WTC11 (cell line): ENCODE data around the gene TMEM175. TPM values are rescaled to one million over a fixed set of nuclear protein-coding genes. Genes with fewer than 3 reads are reported as not detected.

Experiments used
- ATAC-seq: fragments of 200-7000 bp; cut with Tn5 transposase; 2 replicates; pipeline ENCODE4 v1.10.0; 2021; ENCODE audit warnings: mild to moderate bottlenecking, moderate library complexity
- CTCF ChIA-PET: fragments of 300-600 bp; sonication (Branson Sonifier 250); formaldehyde crosslinking; loops from one replicate; lab custom pipeline; 2021; ENCODE audit warnings: antibody characterized with exemption; lab: Charles Lee
- POLR2A ChIA-PET: fragments of 350-600 bp; sonication (Branson Sonifier 250); formaldehyde crosslinking; loops from one replicate; lab custom pipeline; 2021; ENCODE audit warnings: antibody characterized with exemption; lab: Charles Lee
- DNase-seq: peaks from one replicate; pipeline ENCODE4 v3.0.0; 2021; ENCODE audit warnings: low spot score
- H3K27ac Mint-ChIP-seq: 2 replicates; pipeline ENCODE4 v1.8.0; 2021; ENCODE audit warnings: mixed read lengths
- H3K27me3 Mint-ChIP-seq: 2 replicates; pipeline ENCODE4 v1.8.0; 2021; ENCODE audit warnings: low read depth, mild to moderate bottlenecking, moderate library complexity, mixed read lengths
- H3K36me3 Mint-ChIP-seq: 2 replicates; pipeline ENCODE4 v1.8.0; 2021; ENCODE audit warnings: mixed read lengths
- H3K4me1 Mint-ChIP-seq: 2 replicates; pipeline ENCODE4 v1.8.0; 2022; ENCODE audit warnings: mixed read lengths
- H3K4me3 Mint-ChIP-seq: 2 replicates; pipeline ENCODE4 v1.8.0; 2021; ENCODE audit warnings: mild to moderate bottlenecking, moderate library complexity, mixed read lengths
- H3K9me3 Mint-ChIP-seq: 2 replicates; pipeline ENCODE4 v1.8.0; 2021; ENCODE audit warnings: mixed read lengths
- CREB1 ChIP-seq: sonication (generic); formaldehyde crosslinking; IDR thresholded peaks from 2 replicates; pipeline ENCODE4 v1.8.0; 2023; ENCODE audit warnings: mild to moderate bottlenecking, missing genetic modification reagents
- CREM ChIP-seq: sonication (generic); formaldehyde crosslinking; IDR thresholded peaks from 2 replicates; pipeline ENCODE4 v1.8.1; 2022; ENCODE audit warnings: mild to moderate bottlenecking, missing genetic modification reagents, moderate library complexity
- ETV6 ChIP-seq: sonication (generic); formaldehyde crosslinking; IDR thresholded peaks from 2 replicates; pipeline ENCODE4 v1.8.1; 2022; ENCODE audit warnings: mild to moderate bottlenecking, missing genetic modification reagents
- FOXJ3 ChIP-seq: sonication (generic); formaldehyde crosslinking; IDR thresholded peaks from 2 replicates; pipeline ENCODE4 v1.9.0; 2021; ENCODE audit warnings: missing genetic modification reagents, mild to moderate bottlenecking, borderline replicate concordance
- GABPB1 ChIP-seq: sonication (generic); formaldehyde crosslinking; IDR thresholded peaks from 2 replicates; pipeline ENCODE4 v1.8.1; 2023; ENCODE audit warnings: mild to moderate bottlenecking, missing genetic modification reagents
- NFE2L1 ChIP-seq: sonication (generic); formaldehyde crosslinking; IDR thresholded peaks from 2 replicates; pipeline ENCODE4 v1.8.1; 2023; ENCODE audit warnings: missing genetic modification reagents
- NR2C2 ChIP-seq: sonication (generic); formaldehyde crosslinking; IDR thresholded peaks from 2 replicates; pipeline ENCODE4 v1.8.0; 2022; ENCODE audit warnings: mild to moderate bottlenecking, missing genetic modification reagents
- OVOL2 ChIP-seq: fragments of 250-450 bp; sonication (Bioruptor Pico); IDR thresholded peaks from 2 replicates; pipeline ENCODE4 v1.9.0; 2021; ENCODE audit warnings: mild to moderate bottlenecking, borderline replicate concordance
- SP1 ChIP-seq: sonication (generic); formaldehyde crosslinking; conservative IDR thresholded peaks from 2 replicates; pipeline ENCODE4 v1.8.1; 2022; ENCODE audit warnings: missing genetic modification reagents
- TEAD4 ChIP-seq: sonication (generic); formaldehyde crosslinking; IDR thresholded peaks from 2 replicates; pipeline ENCODE4 v1.8.0; 2022; ENCODE audit warnings: mild to moderate bottlenecking, missing genetic modification reagents
- ZNF416 ChIP-seq: fragments of 250-450 bp; sonication (Bioruptor Pico); IDR thresholded peaks from 2 replicates; pipeline ENCODE4 v1.9.0; 2021; ENCODE audit warnings: mild to moderate bottlenecking, inconsistent platforms
- total RNA-seq: library from RNA; stranded (reverse); gene quantifications from 3 replicates; pipeline ENCODE4 v1.2.3, GENCODE V29; 2021
- TF ChIP-seq, protein P1 (sequence below): sonication (generic); formaldehyde crosslinking; IDR thresholded peaks from 2 replicates; pipeline ENCODE4 v1.8.1; 2022; ENCODE audit warnings: low read depth, missing genetic modification reagents, borderline replicate concordance
- TF ChIP-seq, protein P2 (sequence below): fragments of 250-450 bp; sonication (Bioruptor Pico); IDR thresholded peaks from 2 replicates; pipeline ENCODE4 v2.1.2; 2022; ENCODE audit warnings: mild to moderate bottlenecking, moderate library complexity
- TF ChIP-seq, protein P3 (sequence below): sonication (generic); formaldehyde crosslinking; IDR thresholded peaks from 2 replicates; pipeline ENCODE4 v1.8.1; 2023; ENCODE audit warnings: mild to moderate bottlenecking, moderate library complexity, missing genetic modification reagents

Gene TMEM175
- total RNA-seq, 1 experiment from 2014 or later, result 9.2 TPM

DNA sequence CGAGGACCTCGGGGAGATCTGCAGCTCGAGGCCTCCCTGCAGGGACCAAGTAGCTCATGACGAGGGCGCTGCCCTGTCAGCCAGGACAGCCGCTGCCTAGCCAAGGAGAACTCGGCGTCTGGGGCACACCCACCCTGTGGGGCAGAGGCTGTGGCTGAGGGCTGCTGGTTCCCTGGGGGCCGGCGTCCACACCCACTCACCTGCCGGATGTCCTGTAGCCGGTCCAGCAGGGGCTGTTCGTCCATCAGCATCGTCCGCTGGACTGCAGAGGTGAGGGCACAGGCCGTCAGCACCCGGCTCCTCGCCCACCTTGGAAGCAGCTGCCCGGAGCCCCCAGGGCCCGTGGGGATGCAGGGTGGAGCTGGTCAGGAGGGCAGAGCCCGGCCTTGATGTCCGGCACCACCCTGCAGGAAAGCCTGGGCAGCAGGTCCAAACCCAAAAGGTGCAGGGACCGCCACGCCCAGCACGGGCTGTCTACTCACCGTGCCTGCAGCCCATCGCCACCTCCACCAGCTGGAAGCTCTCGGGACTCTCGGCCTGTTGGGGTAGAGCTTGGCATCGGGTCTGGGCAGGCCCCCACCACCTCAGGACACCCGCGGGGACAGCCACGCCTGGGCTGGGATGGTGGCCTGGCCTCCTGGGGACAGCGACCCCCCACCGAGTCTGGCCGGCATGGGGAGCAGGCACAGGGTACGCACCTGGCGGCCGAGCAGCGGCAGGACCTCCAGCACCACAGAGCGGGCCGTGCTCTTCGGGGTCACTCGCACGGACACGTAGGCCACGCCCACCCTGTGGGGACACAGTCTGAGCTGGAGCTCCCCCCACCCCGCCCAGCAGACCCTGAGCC is 34.2 kb downstream of the TMEM175 start:
- ChIA-PET CTCF (interaction anchor here (1.1 to 1.3 kb wide), 2 partner anchors 21 to 40 kb away, joined by 3 to 4 read pairs; partner anchors contain the start of gene IDUA), POLR2A (no interaction called here)
- no peak overlapping the region for H3K27ac Mint-ChIP-seq
- no peaks in the 10 kb centered on the region for H3K36me3 Mint-ChIP-seq
- no peak overlapping the region for H3K4me3 Mint-ChIP-seq
- TF ChIP-seq, protein P1, sequence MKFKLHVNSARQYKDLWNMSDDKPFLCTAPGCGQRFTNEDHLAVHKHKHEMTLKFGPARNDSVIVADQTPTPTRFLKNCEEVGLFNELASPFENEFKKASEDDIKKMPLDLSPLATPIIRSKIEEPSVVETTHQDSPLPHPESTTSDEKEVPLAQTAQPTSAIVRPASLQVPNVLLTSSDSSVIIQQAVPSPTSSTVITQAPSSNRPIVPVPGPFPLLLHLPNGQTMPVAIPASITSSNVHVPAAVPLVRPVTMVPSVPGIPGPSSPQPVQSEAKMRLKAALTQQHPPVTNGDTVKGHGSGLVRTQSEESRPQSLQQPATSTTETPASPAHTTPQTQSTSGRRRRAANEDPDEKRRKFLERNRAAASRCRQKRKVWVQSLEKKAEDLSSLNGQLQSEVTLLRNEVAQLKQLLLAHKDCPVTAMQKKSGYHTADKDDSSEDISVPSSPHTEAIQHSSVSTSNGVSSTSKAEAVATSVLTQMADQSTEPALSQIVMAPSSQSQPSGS (CRISPR knock-in tag), result no peak
- TF ChIP-seq NR2C2 (CRISPR knock-in tag), result no peak
- TF ChIP-seq NFE2L1 (CRISPR knock-in tag), result no peak
- TF ChIP-seq CREM (CRISPR knock-in tag), result no peak
- TF ChIP-seq OVOL2, result no peak
- TF ChIP-seq GABPB1 (CRISPR knock-in tag), result no peak
- TF ChIP-seq CREB1 (CRISPR knock-in tag), result no peak
- no peak for TF ChIP-seq TEAD4 (CRISPR knock-in tag)
- TF ChIP-seq SP1 (CRISPR knock-in tag), result no peak
- TF ChIP-seq, protein P2, sequence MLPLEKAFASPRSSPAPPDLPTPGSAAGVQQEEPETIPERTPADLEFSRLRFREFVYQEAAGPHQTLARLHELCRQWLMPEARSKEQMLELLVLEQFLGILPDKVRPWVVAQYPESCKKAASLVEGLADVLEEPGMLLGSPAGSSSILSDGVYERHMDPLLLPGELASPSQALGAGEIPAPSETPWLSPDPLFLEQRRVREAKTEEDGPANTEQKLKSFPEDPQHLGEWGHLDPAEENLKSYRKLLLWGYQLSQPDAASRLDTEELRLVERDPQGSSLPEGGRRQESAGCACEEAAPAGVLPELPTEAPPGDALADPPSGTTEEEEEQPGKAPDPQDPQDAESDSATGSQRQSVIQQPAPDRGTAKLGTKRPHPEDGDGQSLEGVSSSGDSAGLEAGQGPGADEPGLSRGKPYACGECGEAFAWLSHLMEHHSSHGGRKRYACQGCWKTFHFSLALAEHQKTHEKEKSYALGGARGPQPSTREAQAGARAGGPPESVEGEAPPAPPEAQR (CRISPR knock-in tag), result no peak
- no peak for TF ChIP-seq FOXJ3 (CRISPR knock-in tag)
- no peak for TF ChIP-seq ZNF416 (CRISPR knock-in tag)
- H3K9me3 Mint-ChIP-seq, result no peaks in the 10 kb centered on the region
- H3K4me1 Mint-ChIP-seq, result no peaks in the 10 kb centered on the region
- peaks cover 17% of the 10 kb centered on the region for H3K27me3 Mint-ChIP-seq
- DNase-seq (no peak), ATAC-seq (no peak)

DNA sequence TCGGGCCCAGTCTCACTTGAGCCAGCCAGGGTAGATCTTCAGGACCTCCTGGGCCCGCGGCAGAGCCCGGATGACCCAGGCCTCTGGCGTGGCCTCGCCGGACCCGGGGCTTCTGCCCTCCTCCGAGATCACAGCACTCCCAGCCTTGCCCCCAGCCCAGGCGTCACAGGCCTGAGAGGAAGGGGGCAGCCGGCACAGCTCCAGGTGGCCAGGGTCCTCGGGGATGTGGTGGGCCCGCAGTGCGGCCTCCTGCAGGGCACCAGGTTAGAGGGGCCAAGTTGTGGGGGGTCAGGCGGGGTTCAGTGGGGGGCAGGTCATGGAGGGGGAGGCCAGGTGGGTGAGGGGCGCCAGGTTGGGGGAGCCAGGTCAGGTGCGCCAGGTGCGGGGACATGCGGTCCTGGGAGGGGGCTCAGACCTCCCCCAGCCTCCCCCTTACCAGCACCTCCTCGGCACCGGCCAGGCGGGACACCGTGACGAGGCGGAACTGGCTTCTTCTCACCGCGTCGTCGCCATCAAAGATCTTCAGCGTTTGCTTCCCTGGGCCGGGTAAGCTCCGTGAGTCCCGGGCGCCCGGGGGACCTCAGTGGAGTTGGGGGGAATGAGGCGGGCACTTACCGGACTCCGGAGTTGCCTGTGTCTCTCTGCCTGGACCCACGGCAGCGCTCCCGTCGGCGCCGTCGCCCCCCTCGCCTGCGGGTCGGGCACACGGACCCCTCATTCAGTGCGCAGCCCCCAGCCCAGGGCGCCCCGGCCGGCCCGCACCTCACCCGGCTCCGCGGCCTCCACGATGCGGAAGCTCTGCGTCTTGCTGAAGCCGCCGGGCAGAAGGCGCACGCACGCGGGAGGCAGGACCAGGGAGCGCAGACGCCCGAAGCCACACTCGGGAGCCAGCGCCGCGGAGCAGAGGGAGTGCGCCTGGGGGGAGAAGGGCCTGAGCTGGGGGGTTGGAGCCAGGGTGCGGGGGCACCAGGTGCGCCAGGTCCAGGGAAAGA is 35.1 kb downstream of the TMEM175 start:
- Mint-ChIP-seq H3K36me3 (no peaks in the 10 kb centered on the region), H3K9me3 (no peaks in the 10 kb centered on the region), H3K27me3 (peaks cover 21% of the 10 kb centered on the region), H3K4me3 (peak overlapping the region; percentile 43; the same call in 1 of the 2 replicates), H3K4me1 (no peaks in the 10 kb centered on the region), H3K27ac (no peak overlapping the region)
- ChIA-PET CTCF (interaction anchor here (1.1 to 1.3 kb wide), 2 partner anchors 20 to 41 kb away, joined by 3 to 4 read pairs; partner anchors contain the start of gene IDUA), POLR2A (no interaction called here)
- ATAC-seq (peak; percentile 46), DNase-seq (peak; percentile 47)
- no peak for TF ChIP-seq ETV6 (CRISPR knock-in tag)
- TF ChIP-seq, protein P3, sequence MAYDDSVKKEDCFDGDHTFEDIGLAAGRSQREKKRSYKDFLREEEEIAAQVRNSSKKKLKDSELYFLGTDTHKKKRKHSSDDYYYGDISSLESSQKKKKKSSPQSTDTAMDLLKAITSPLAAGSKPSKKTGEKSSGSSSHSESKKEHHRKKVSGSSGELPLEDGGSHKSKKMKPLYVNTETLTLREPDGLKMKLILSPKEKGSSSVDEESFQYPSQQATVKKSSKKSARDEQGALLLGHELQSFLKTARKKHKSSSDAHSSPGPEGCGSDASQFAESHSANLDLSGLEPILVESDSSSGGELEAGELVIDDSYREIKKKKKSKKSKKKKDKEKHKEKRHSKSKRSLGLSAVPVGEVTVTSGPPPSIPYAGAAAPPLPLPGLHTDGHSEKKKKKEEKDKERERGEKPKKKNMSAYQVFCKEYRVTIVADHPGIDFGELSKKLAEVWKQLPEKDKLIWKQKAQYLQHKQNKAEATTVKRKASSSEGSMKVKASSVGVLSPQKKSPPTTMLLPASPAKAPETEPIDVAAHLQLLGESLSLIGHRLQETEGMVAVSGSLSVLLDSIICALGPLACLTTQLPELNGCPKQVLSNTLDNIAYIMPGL (CRISPR knock-in tag), result no peak
- TF ChIP-seq, protein P1 (CRISPR knock-in tag), result no peak
